HepG2 (cell line): ENCODE results near the gene SHISA7. TPM values are rescaled to one million over a fixed set of nuclear protein-coding genes. Genes with fewer than 3 reads are reported as not detected.

Experiments used
- KDM4B ChIP-seq: sonication (generic); formaldehyde crosslinking; IDR thresholded peaks from 2 replicates; pipeline ENCODE4 v1.4.0; 2020; ENCODE audit warnings: missing genetic modification reagents
- KDM6A ChIP-seq: IDR thresholded peaks from 2 replicates; pipeline ENCODE4 v1.6.1; 2016; ENCODE audit warnings: low read depth
- MIER3 ChIP-seq: IDR thresholded peaks from 2 replicates; pipeline ENCODE4 v1.6.1; 2016; ENCODE audit warnings: missing compliant biosample characterization, borderline replicate concordance
- PPARG ChIP-seq: conservative IDR thresholded peaks from 2 replicates; pipeline ENCODE4 v1.6.1; 2016; ENCODE audit warnings: missing biosample characterization, missing genetic modification reagents
- SAP130 ChIP-seq: IDR thresholded peaks from 2 replicates; pipeline ENCODE4 v1.6.1; 2016; ENCODE audit warnings: low read depth
- SIX1 ChIP-seq: sonication (generic); formaldehyde crosslinking; IDR thresholded peaks from 2 replicates; pipeline ENCODE4 v1.4.0; 2020; ENCODE audit warnings: missing genetic modification reagents, borderline replicate concordance
- SMAD1 ChIP-seq: sonication (generic); formaldehyde crosslinking; IDR thresholded peaks from 2 replicates; pipeline ENCODE4 v1.4.0; 2020; ENCODE audit warnings: missing genetic modification reagents, low read depth, mild to moderate bottlenecking, borderline replicate concordance
- SMC3 ChIP-seq: IDR thresholded peaks from 2 replicates; pipeline ENCODE4 v1.6.1; 2011; ENCODE audit warnings: low read length, improper control_type of control experiment
- SOX13 ChIP-seq, 3 experiments: fragments of 450-650 bp in 1 of 3; sonication (generic) in 1 of 3; formaldehyde crosslinking in 1 of 3; IDR thresholded peaks in 2 of 3; conservative IDR thresholded peaks in 1 of 3; 2 replicates each; pipeline versions ENCODE4 v1.5.0 to v1.6.1; 2016 to 2020; ENCODE audit warnings: antibody characterized with exemption in 1 of 3, mild to moderate bottlenecking in 1 of 3, missing compliant biosample characterization in 1 of 3, missing genetic modification reagents in 1 of 3, moderate library complexity in 1 of 3
- SOX6 ChIP-seq, 2 experiments: fragments of 450-650 bp in 1 of 2; sonication (generic) in 1 of 2; formaldehyde crosslinking in 1 of 2; IDR thresholded peaks; 2 replicates each; pipeline versions ENCODE4 v1.4.0 to v1.6.1; 2017 to 2020; ENCODE audit warnings: antibody characterized with exemption in 1 of 2, mild to moderate bottlenecking in 1 of 2, missing genetic modification reagents in 1 of 2
- TBL1XR1 ChIP-seq: fragments of 150-350 bp; IDR thresholded peaks from 2 replicates; pipeline ENCODE4 v1.6.1; 2014; ENCODE audit warnings: borderline replicate concordance, low read length; ENCODE audit not compliant: partially characterized antibody
- YY1 ChIP-seq: IDR thresholded peaks from 2 replicates; pipeline ENCODE4 v1.6.1; 2011; ENCODE audit warnings: low read length, low read depth, moderate library complexity, mild to moderate bottlenecking; ENCODE audit not compliant: insufficient read depth, insufficient replicate concordance
- ZBTB20 ChIP-seq: sonication (generic); formaldehyde crosslinking; IDR thresholded peaks from 2 replicates; pipeline ENCODE4 v1.8.1; 2023; ENCODE audit warnings: missing genetic modification reagents, low read depth, mild to moderate bottlenecking, borderline replicate concordance
- ZNF20 ChIP-seq: sonication (generic); formaldehyde crosslinking; IDR thresholded peaks from 2 replicates; pipeline ENCODE4 v1.4.0; 2020; ENCODE audit warnings: mild to moderate bottlenecking, moderate library complexity, missing genetic modification reagents
- ZNF367 ChIP-seq: sonication (generic); formaldehyde crosslinking; IDR thresholded peaks from 2 replicates; pipeline ENCODE4 v1.4.0; 2020; ENCODE audit warnings: missing genetic modification reagents, borderline replicate concordance
- polyA plus RNA-seq, 8 experiments: library from polyadenylated mRNA; depleted of rRNA in 3 of 8; stranded (reverse) in 7 of 8; unstranded in 1 of 8; fragments of >200 nt; fragmentation: Illumina TruSeq in 4 of 8; extraction: Trizol in 4 of 8; gene quantifications; 2 replicates each; pipeline versions ENCODE4 v1.2.1 to v1.2.3, GENCODE V29; 2011 to 2016; ENCODE audit warnings: low read depth in 4 of 8, missing spikeins in 1 of 8, mixed read lengths in 1 of 8; ENCODE audit not compliant: insufficient read depth in 1 of 8
- total RNA-seq, 5 experiments: library from RNA; depleted of rRNA; stranded (reverse); fragments of >200 nt; fragmentation: Illumina TruSeq; extraction: Trizol; gene quantifications; 2 replicates each; pipeline ENCODE4 v1.2.3, GENCODE V29; 2016; ENCODE audit warnings: low read depth in 1 of 5
- TF ChIP-seq, protein P1 (sequence below): sonication (generic); formaldehyde crosslinking; IDR thresholded peaks from 2 replicates; pipeline ENCODE4 v1.8.0; 2022; ENCODE audit warnings: missing genetic modification reagents, mild to moderate bottlenecking, moderate library complexity, borderline replicate concordance
- TF ChIP-seq, protein P2 (sequence below): IDR thresholded peaks from 2 replicates; pipeline ENCODE4 v1.6.1; 2016; ENCODE audit warnings: low read depth, borderline replicate concordance
- TF ChIP-seq, protein P3 (sequence below): sonication (generic); formaldehyde crosslinking; IDR thresholded peaks from 2 replicates; pipeline ENCODE4 v1.5.0; 2020; ENCODE audit warnings: missing genetic modification reagents
- TF ChIP-seq, protein P4 (sequence below): IDR thresholded peaks from 2 replicates; pipeline ENCODE4 v1.6.1; 2016; ENCODE audit warnings: mild to moderate bottlenecking, missing biosample characterization, missing genetic modification reagents
- TF ChIP-seq, protein P5 (sequence below): sonication (generic); formaldehyde crosslinking; conservative IDR thresholded peaks from 2 replicates; pipeline ENCODE4 v1.8.0; 2022; ENCODE audit warnings: missing genetic modification reagents
- TF ChIP-seq, protein P6 (sequence below): conservative IDR thresholded peaks from 2 replicates; pipeline ENCODE4 v1.6.1; 2018; ENCODE audit warnings: missing genetic modification reagents

SHISA7 gene
- total and polyA plus RNA-seq, 2 of the 13 experiments (the other 11 are each of a cell fraction or from before 2014, with no cell fraction given) = not detected

DNA sequence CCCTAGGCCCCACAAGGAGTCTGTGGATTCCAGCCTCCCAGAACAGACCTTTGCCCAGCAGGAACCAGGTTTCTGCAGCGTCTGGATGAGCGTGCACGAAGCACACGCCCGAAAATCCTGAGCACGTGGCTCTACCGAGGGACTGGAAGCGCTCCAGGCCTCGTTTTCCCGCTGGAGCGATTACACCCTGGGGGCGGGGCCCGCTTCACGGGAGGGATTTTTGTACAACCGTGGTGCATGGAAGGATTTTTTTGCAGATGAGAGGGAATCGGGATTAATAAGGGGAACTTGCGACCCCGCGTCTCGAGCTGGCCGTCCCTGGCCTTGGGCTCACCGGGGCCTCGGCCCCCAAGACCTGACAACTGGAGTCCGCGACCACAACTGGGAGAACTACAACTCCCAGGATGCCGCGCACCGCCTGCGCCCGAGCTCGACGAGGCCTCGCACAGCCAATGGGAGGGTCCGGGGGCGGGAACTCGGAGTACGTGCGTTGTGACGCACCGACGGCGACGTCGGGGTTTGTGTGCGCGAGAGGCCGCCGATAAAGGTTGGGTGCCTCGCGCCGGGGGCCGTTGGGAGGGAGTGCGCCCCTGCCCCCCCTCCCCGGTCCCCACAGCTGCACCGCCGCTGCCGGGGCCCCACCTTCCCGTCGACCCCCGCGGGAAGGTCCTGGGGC, 33.1 kb upstream of the SHISA7 start, which contains the start of gene ZNF628 (continued):
- TF ChIP-seq SOX13 (IDR thresholded peaks at IDR 0.05) (peak; percentile 81), SOX13 (CRISPR knock-in tag; conservative IDR thresholded peaks at IDR 0.05 in 1 of 2, IDR thresholded peaks at IDR 0.05 in 1 of 2) (peak in 1 of 2 experiments; percentile 23; a peak in 1 of 4 replicates), KDM4B (CRISPR knock-in tag) (no peak), YY1 (peak; percentile 44), SIX1 (CRISPR knock-in tag) (0 out of 2 replicates have a peak, but pooled peaks have one; percentile 10), MIER3 (CRISPR knock-in tag) (peak; percentile 42; the same call in 1 of the 2 replicates), ZNF20 (CRISPR knock-in tag) (no peak), PPARG (CRISPR knock-in tag) (no peak), SMAD1 (CRISPR knock-in tag) (peak; percentile 87; the same call in 1 of the 2 replicates), KDM6A (CRISPR knock-in tag) (no peak), SAP130 (CRISPR knock-in tag) (peak; percentile 66), ZBTB20 (CRISPR knock-in tag) (peak; percentile 88; the same call in 1 of the 2 replicates), SOX6 (IDR thresholded peaks at IDR 0.05) (no peak), SOX6 (CRISPR knock-in tag; IDR thresholded peaks at IDR 0.05) (peak; percentile 35), SMC3 (no peak), TBL1XR1 (no peak), ZNF367 (0 out of 2 replicates have a peak, but pooled peaks have one; percentile 81)
- TF ChIP-seq, protein P1, sequence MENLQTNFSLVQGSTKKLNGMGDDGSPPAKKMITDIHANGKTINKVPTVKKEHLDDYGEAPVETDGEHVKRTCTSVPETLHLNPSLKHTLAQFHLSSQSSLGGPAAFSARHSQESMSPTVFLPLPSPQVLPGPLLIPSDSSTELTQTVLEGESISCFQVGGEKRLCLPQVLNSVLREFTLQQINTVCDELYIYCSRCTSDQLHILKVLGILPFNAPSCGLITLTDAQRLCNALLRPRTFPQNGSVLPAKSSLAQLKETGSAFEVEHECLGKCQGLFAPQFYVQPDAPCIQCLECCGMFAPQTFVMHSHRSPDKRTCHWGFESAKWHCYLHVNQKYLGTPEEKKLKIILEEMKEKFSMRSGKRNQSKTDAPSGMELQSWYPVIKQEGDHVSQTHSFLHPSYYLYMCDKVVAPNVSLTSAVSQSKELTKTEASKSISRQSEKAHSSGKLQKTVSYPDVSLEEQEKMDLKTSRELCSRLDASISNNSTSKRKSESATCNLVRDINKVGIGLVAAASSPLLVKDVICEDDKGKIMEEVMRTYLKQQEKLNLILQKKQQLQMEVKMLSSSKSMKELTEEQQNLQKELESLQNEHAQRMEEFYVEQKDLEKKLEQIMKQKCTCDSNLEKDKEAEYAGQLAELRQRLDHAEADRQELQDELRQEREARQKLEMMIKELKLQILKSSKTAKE (CRISPR knock-in tag) = no peak
- TF ChIP-seq, protein P2, sequence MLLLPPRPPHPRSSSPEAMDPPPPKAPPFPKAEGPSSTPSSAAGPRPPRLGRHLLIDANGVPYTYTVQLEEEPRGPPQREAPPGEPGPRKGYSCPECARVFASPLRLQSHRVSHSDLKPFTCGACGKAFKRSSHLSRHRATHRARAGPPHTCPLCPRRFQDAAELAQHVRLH (CRISPR knock-in tag) = no peak; the same call in 1 of the 2 replicates
- TF ChIP-seq, protein P3, sequence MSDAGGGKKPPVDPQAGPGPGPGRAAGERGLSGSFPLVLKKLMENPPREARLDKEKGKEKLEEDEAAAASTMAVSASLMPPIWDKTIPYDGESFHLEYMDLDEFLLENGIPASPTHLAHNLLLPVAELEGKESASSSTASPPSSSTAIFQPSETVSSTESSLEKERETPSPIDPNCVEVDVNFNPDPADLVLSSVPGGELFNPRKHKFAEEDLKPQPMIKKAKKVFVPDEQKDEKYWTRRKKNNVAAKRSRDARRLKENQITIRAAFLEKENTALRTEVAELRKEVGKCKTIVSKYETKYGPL (CRISPR knock-in tag) = no peak
- TF ChIP-seq, protein P4, sequence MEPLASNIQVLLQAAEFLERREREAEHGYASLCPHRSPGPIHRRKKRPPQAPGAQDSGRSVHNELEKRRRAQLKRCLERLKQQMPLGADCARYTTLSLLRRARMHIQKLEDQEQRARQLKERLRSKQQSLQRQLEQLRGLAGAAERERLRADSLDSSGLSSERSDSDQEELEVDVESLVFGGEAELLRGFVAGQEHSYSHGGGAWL = peak; percentile 92
- TF ChIP-seq, protein P5, sequence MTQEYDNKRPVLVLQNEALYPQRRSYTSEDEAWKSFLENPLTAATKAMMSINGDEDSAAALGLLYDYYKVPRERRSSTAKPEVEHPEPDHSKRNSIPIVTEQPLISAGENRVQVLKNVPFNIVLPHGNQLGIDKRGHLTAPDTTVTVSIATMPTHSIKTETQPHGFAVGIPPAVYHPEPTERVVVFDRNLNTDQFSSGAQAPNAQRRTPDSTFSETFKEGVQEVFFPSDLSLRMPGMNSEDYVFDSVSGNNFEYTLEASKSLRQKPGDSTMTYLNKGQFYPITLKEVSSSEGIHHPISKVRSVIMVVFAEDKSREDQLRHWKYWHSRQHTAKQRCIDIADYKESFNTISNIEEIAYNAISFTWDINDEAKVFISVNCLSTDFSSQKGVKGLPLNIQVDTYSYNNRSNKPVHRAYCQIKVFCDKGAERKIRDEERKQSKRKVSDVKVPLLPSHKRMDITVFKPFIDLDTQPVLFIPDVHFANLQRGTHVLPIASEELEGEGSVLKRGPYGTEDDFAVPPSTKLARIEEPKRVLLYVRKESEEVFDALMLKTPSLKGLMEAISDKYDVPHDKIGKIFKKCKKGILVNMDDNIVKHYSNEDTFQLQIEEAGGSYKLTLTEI (CRISPR knock-in tag) = no peak
- TF ChIP-seq, protein P6, sequence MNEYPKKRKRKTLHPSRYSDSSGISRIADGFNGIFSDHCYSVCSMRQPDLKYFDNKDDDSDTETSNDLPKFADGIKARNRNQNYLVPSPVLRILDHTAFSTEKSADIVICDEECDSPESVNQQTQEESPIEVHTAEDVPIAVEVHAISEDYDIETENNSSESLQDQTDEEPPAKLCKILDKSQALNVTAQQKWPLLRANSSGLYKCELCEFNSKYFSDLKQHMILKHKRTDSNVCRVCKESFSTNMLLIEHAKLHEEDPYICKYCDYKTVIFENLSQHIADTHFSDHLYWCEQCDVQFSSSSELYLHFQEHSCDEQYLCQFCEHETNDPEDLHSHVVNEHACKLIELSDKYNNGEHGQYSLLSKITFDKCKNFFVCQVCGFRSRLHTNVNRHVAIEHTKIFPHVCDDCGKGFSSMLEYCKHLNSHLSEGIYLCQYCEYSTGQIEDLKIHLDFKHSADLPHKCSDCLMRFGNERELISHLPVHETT (CRISPR knock-in tag) = peak; percentile 98
